Naive thymus-derived CD8-positive, alpha-beta T cell (primary cell): ENCODE results near the gene OR56A5. TPM values are rescaled to one million over a fixed set of nuclear protein-coding genes. Genes with fewer than 3 reads are reported as not detected.

Source experiments
- ATAC-seq, 2 donors: fragments of 150-1000 bp; cut with Tn5 transposase in 1 of 2; sonication (Bioruptor Pico), chemical (Tn5 transposase) in 1 of 2; 1 replicate in 1 of 2; 2 replicates in 1 of 2; pipeline ENCODE4 v1.10.0; 2021; ENCODE audit warnings: mild to moderate bottlenecking in 2 of 2, moderate library complexity in 2 of 2
- POLR2A ChIA-PET: fragments of 350-600 bp; sonication (Branson Sonifier 250); formaldehyde crosslinking; loops from one replicate; lab custom pipeline; 2021; ENCODE audit warnings: antibody characterized with exemption; lab: Charles Lee
- DNase-seq, 10 donors: peaks; one replicate each; pipeline versions ENCODE4 v3.0.0 to v3.0.0-alpha.2; 2020 to 2022
- H3K27ac Mint-ChIP-seq, 10 donors: one replicate each; pipeline ENCODE4 v1.8.0; 2020 to 2022; ENCODE audit warnings: mild to moderate bottlenecking in 10 of 10, mixed read lengths in 10 of 10, moderate library complexity in 4 of 10, inconsistent platforms in 1 of 10
- H3K27me3 Mint-ChIP-seq, 5 donors: one replicate each; pipeline ENCODE4 v1.8.0; 2021 to 2022; ENCODE audit warnings: mixed read lengths in 5 of 5
- H3K36me3 Mint-ChIP-seq, 3 donors: one replicate each; pipeline ENCODE4 v1.8.0; 2020 to 2022; ENCODE audit warnings: mixed read lengths in 3 of 3, mild to moderate bottlenecking in 2 of 3, inconsistent platforms in 1 of 3
- H3K4me1 Mint-ChIP-seq, 4 donors: one replicate each; pipeline ENCODE4 v1.8.0; 2021 to 2022; ENCODE audit warnings: mixed read lengths in 4 of 4
- H3K4me3 Mint-ChIP-seq, 10 donors: one replicate each; pipeline ENCODE4 v1.8.0; 2020 to 2022; ENCODE audit warnings: mild to moderate bottlenecking in 10 of 10, mixed read lengths in 10 of 10, moderate library complexity in 6 of 10, inconsistent platforms in 1 of 10
- H3K9me3 Mint-ChIP-seq, 9 donors: one replicate each; pipeline ENCODE4 v1.8.0; 2020 to 2022; ENCODE audit warnings: mixed read lengths in 9 of 9, mild to moderate bottlenecking in 3 of 9, inconsistent platforms in 1 of 9, moderate library complexity in 1 of 9
- polyA plus RNA-seq, 3 donors: library from polyadenylated mRNA; unstranded; fragments of 300-500 nt; fragmentation: Illumina TruSeq; gene quantifications; one replicate each; pipeline ENCODE4 v1.2.3, GENCODE V29; 2021
- total RNA-seq, 8 experiments: library from RNA in 2 of 8; stranded (reverse) in 2 of 8; gene quantifications; one replicate each; pipeline ENCODE4 v1.2.3 and lab custom pipeline; 2021 to 2026

OR56A5 gene
- total and polyA plus RNA-seq, 5 experiments from 2014 or later = not detected

DNA sequence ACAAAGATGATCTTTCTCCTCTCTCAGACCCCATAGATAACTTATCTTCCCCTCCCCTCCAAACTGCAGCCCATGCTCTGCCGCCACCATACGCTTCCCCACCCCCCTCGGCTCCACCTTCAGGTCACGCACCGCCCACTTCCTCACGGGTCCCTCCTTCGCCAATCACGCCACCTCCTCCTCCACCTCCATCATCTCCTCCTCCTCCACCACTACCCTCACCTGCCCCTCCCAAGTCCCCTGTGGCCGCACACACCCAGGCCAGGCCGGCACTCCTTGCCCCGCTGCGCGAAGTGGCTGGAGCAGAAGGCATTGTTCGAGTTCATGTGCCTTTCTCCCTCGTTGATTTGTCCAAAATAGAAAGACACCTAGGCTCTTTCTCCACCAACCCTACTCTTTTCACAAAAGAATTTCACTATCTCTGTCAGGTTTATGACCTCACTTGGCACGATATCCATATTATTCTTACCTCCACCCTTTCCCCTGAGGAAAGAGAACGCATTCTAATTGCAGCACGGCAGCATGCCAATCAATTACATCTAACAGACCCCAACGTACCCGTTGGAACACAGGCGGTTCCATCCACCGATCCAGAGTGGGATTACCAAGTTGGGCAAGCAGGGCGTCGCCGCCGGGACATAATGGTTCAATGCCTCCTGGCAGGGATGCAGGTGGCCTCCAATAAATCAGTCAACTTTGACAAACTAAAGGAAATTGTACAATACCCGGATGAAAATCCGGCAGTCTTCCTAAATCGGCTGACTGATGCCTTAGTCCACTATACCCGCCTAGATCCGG, 38.5 kb downstream of the OR56A5 start:
- Mint-ChIP-seq H3K36me3 (peaks cover 0 to 7% (median 0%) of the 10 kb centered on the region in 3 donors), H3K27me3 (peaks cover 0 to 28% (median 0%) of the 10 kb centered on the region in 5 donors), H3K4me3 (no peak overlapping the region), H3K27ac (no peak overlapping the region), H3K4me1 (peaks cover 0 to 5% (median 0%) of the 10 kb centered on the region in 4 donors), H3K9me3 (peaks cover 2 to 51% (median 21%) of the 10 kb centered on the region in 9 donors)
- POLR2A ChIA-PET = no interaction called here
- DNase-seq (no peak), ATAC-seq (no peak)

DNA sequence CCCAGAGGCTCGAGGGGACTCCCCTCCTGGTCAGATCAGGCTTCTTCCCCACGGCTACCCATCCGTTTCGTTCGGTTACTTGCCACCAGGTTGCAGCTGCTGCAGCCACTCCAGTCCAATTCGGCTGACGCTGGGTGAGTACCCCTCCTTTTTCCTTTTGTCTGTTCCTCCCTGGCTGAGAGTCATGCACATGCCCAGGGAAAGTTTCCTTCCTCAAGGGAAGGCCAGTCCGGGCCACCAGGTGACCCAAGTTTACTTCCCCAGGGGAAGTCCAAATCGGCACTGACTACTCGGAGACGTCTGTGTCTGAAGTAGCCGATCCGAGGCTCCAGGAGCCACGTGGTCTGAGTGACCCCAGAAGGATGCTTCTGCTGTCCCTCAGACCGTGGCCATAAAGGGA, 39.5 kb downstream of the OR56A5 start:
- Mint-ChIP-seq H3K27ac (no peak overlapping the region), H3K4me3 (no peak overlapping the region), H3K4me1 (peaks cover 0 to 5% (median 0%) of the 10 kb centered on the region in 4 donors), H3K27me3 (peaks cover 0 to 28% (median 0%) of the 10 kb centered on the region in 5 donors), H3K9me3 (peaks cover 2 to 59% (median 27%) of the 10 kb centered on the region in 9 donors), H3K36me3 (peaks cover 0 to 13% (median 0%) of the 10 kb centered on the region in 3 donors)
- ATAC-seq (no peak), DNase-seq (no peak)
- POLR2A ChIA-PET = no interaction called here

DNA sequence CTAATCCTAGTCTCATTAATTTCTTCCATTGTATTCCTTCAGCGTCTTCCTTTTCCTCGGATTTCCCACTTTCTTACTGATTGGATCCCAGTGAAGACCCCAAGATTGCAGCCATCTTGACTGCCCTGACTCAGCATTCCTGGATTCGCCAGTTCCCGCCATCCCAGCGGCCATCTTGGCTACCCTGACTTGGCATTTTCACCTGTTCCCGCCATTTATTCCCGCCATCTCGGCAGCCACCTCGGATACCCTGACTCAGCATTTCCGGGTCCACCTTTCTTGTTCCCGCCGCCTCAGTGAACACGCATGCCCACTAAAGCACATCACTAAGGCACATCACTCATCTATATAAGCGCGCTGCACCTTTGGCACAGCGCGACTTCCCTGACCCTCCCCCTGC, 40.0 kb downstream of the OR56A5 start:
- Mint-ChIP-seq H3K27me3 (peaks cover 0 to 25% (median 0%) of the 10 kb centered on the region in 5 donors), H3K36me3 (peaks cover 0 to 13% (median 0%) of the 10 kb centered on the region in 3 donors), H3K27ac (no peak overlapping the region), H3K4me3 (no peak overlapping the region), H3K4me1 (peaks cover 0 to 3% (median 0%) of the 10 kb centered on the region in 4 donors), H3K9me3 (peaks cover 2 to 57% (median 27%) of the 10 kb centered on the region in 9 donors)
- POLR2A ChIA-PET = no interaction called here
- DNase-seq = no peak
- no peak for ATAC-seq

DNA sequence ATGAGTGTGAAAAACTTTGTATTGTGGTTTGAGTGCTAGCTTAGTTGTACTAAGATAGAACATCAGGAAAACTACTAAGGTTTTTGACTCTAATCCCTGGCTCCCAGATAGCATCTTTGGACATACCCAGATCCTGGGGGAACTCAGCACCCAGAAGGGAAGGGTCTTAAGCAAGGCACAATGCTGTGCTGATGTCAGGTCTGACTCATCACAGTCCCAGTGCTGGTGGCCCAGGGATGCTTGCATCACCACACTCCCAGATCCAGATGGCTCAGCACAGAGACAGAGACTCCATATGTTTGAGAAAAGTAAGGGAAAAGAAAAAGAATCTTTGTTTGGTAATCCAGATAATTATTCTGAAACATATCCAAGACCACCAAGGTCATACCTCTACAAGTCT, 44.5 kb downstream of the OR56A5 start:
- H3K4me3 Mint-ChIP-seq = no peak overlapping the region
- peaks cover 0 to 13% (median 0%) of the 10 kb centered on the region in 3 donors for H3K36me3 Mint-ChIP-seq
- peaks cover 0 to 14% (median 1%) of the 10 kb centered on the region in 5 donors for H3K27me3 Mint-ChIP-seq
- H3K27ac Mint-ChIP-seq = no peak overlapping the region
- POLR2A ChIA-PET = no interaction called here
- no peaks in the 10 kb centered on the region for H3K4me1 Mint-ChIP-seq
- H3K9me3 Mint-ChIP-seq = peaks cover 4 to 48% (median 17%) of the 10 kb centered on the region in 9 donors
- ATAC-seq (no peak), DNase-seq (no peak)

DNA sequence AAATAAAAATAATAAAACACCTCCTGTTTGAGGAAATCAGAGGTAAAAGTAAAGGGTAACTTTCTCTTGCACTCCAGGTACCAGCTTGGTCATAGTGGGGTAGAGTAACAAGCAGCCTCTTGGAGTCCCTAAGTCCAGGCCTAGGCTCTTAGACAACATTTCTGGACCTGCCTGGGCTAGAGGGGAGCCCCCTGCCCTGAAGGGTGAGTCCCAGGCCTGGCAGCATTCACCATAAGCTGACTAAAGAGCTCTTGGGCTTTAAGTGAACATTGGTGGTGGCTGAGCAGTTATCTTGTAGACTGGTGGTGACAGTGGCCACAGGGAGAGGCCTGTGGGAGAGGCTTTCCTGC, 44.9 kb downstream of the OR56A5 start:
- POLR2A ChIA-PET = no interaction called here
- H3K36me3 Mint-ChIP-seq = peaks cover 0 to 15% (median 0%) of the 10 kb centered on the region in 3 donors
- ATAC-seq = no peak
- H3K27ac Mint-ChIP-seq = no peak overlapping the region
- peaks cover 0 to 10% (median 1%) of the 10 kb centered on the region in 5 donors for H3K27me3 Mint-ChIP-seq
- no peak for DNase-seq
- H3K9me3 Mint-ChIP-seq = peaks cover 4 to 47% (median 16%) of the 10 kb centered on the region in 9 donors
- H3K4me3 Mint-ChIP-seq = no peak overlapping the region
- no peaks in the 10 kb centered on the region for H3K4me1 Mint-ChIP-seq

DNA sequence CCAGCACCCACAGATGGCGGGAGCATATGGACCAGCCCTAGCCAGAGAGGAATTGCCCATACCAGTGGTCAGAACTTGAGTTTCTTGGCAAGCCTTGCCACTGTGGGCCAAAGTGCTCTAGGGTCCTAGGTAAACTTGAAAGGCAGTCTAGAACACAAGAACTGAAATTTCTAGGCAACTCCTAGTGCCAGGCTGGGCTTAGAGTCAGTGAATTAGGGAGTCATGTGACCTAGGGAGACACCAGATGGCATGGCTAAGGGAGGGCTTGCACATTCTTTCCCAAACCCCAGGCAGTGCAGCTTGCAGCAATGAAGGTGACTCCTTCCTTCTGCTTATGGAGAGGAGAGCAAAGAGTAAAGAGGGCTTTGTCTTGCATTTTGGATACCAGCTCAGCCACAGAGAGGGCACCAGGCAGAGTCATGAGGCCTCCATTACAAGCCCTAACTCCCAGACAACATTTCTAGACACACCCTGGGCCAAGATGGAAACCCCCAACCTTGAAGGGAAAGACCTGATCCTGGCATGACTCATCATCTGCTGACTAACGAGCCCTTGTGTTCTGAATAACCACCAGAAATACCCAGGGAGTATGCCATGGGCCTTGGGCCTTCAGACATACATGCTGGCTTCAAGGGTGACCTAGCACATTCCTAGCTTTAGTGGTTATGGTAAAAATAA, 45.4 kb downstream of the OR56A5 start:
- Mint-ChIP-seq H3K27me3 (peaks cover 0 to 6% (median 1%) of the 10 kb centered on the region in 5 donors), H3K36me3 (peaks cover 0 to 16% (median 0%) of the 10 kb centered on the region in 3 donors), H3K4me1 (no peaks in the 10 kb centered on the region), H3K27ac (no peak overlapping the region), H3K4me3 (no peak overlapping the region), H3K9me3 (peaks cover 0 to 43% (median 17%) of the 10 kb centered on the region in 9 donors)
- POLR2A ChIA-PET = no interaction called here
- ATAC-seq (no peak), DNase-seq (no peak)

Other genes starting within 250 kb of the OR56A5 start
- gene OR56B1, start 232.0 kb downstream of the OR56A5 start, total RNA-seq = under 1 TPM; 0.36 to 0.42 TPM
- not detected for gene OR56B1, start 232.0 kb downstream of the OR56A5 start, polyA plus RNA-seq
- 1 to 10 TPM; 2.2 to 2.6 TPM for gene OR52N4, start 214.3 kb downstream of the OR56A5 start, total RNA-seq
- gene OR52N4, start 214.3 kb downstream of the OR56A5 start, polyA plus RNA-seq = under 1 TPM in 2 of 3 donors, not detected in 1; 0.55 to 0.59 TPM
- gene OR52N5, start 185.1 kb downstream of the OR56A5 start, total RNA-seq = not detected
- gene OR52N5, start 185.1 kb downstream of the OR56A5 start, polyA plus RNA-seq = not detected
- gene OR52N1, start 177.2 kb downstream of the OR56A5 start, total RNA-seq = not detected
- gene OR52N1, start 177.2 kb downstream of the OR56A5 start, polyA plus RNA-seq = not detected
- not detected for gene OR52N2, start 159.6 kb downstream of the OR56A5 start, total RNA-seq
- gene OR52N2, start 159.6 kb downstream of the OR56A5 start, polyA plus RNA-seq = not detected
- not detected for gene OR52E6, start 126.6 kb downstream of the OR56A5 start, total RNA-seq
- gene OR52E6, start 126.6 kb downstream of the OR56A5 start, polyA plus RNA-seq = not detected
- gene OR52E8, start 110.8 kb downstream of the OR56A5 start, total RNA-seq = not detected
- not detected for gene OR52E8, start 110.8 kb downstream of the OR56A5 start, polyA plus RNA-seq
- gene OR52E4, start 87.9 kb downstream of the OR56A5 start, total RNA-seq = not detected
- not detected for gene OR52E4, start 87.9 kb downstream of the OR56A5 start, polyA plus RNA-seq
- gene OR52E5, start 75.3 kb downstream of the OR56A5 start, total RNA-seq = not detected
- not detected for gene OR52E5, start 75.3 kb downstream of the OR56A5 start, polyA plus RNA-seq
- not detected for gene OR56A3, start 26.2 kb downstream of the OR56A5 start, total RNA-seq
- not detected for gene OR56A3, start 26.2 kb downstream of the OR56A5 start, polyA plus RNA-seq
- gene OR52L1, start 18.5 kb upstream of the OR56A5 start, total RNA-seq = not detected
- gene OR52L1, start 18.5 kb upstream of the OR56A5 start, polyA plus RNA-seq = not detected
- gene OR56A4, start 38.5 kb upstream of the OR56A5 start, total RNA-seq = under 1 TPM in 1 of 2 experiments, not detected in 1; 0.10 TPM
- gene OR56A4, start 38.5 kb upstream of the OR56A5 start, polyA plus RNA-seq = not detected
- gene OR56A1, start 62.3 kb upstream of the OR56A5 start, total RNA-seq = not detected
- not detected for gene OR56A1, start 62.3 kb upstream of the OR56A5 start, polyA plus RNA-seq
- gene OR56B4, start 139.2 kb upstream of the OR56A5 start, total RNA-seq = not detected
- under 1 TPM in 1 of 3 donors, not detected in 2; 0.19 TPM for gene OR56B4, start 139.2 kb upstream of the OR56A5 start, polyA plus RNA-seq
- gene OR52B2, start 201.8 kb upstream of the OR56A5 start, total RNA-seq = not detected
- gene OR52B2, start 201.8 kb upstream of the OR56A5 start, polyA plus RNA-seq = not detected
- not detected for gene OR52W1, start 230.7 kb upstream of the OR56A5 start, total RNA-seq
- not detected for gene OR52W1, start 230.7 kb upstream of the OR56A5 start, polyA plus RNA-seq
- gene C11orf42, start 237.1 kb upstream of the OR56A5 start, total RNA-seq = not detected
- not detected for gene C11orf42, start 237.1 kb upstream of the OR56A5 start, polyA plus RNA-seq